SK-N-SH (cell line): ENCODE results near the gene SLC29A1.

ENCODE experiments used
- CHD2 ChIP-seq: fragments of 150-350 bp; IDR thresholded peaks from 2 replicates; pipeline ENCODE4 v1.6.1; 2018; ENCODE audit warnings: low read length; ENCODE audit not compliant: partially characterized antibody
- EP300 ChIP-seq, 2 experiments: IDR thresholded peaks; 2 replicates each; pipeline versions ENCODE4 v1.4.0 to v1.6.1; 2012; ENCODE audit warnings: borderline replicate concordance in 1 of 2, low read depth in 1 of 2, low read length in 1 of 2
- JUND ChIP-seq: IDR thresholded peaks from 2 replicates; pipeline ENCODE4 v1.4.0; 2012
- MXI1 ChIP-seq: IDR thresholded peaks from 2 replicates; pipeline ENCODE4 v1.6.1; 2012; ENCODE audit warnings: mild to moderate bottlenecking, low read depth, low read length, improper control_type of control experiment
- NRF1 ChIP-seq: IDR thresholded peaks from 2 replicates; pipeline ENCODE4 v1.6.1; 2012; ENCODE audit warnings: low read depth, mild to moderate bottlenecking, low read length
- RXRA ChIP-seq: IDR thresholded peaks from 2 replicates; pipeline ENCODE4 v1.4.0; 2012; ENCODE audit warnings: low read depth, mild to moderate bottlenecking, borderline replicate concordance
- TAF1 ChIP-seq: IDR thresholded peaks from 2 replicates; pipeline ENCODE4 v1.6.1; 2012; ENCODE audit warnings: low read depth, mild to moderate bottlenecking, low read length, moderate library complexity, borderline replicate concordance
- TEAD4 ChIP-seq: IDR thresholded peaks from 2 replicates; pipeline ENCODE4 v1.4.0; 2012; ENCODE audit warnings: mild to moderate bottlenecking, borderline replicate concordance; ENCODE audit not compliant: insufficient read depth
- YY1 ChIP-seq: IDR thresholded peaks from 2 replicates; pipeline ENCODE4 v1.4.0; 2012; ENCODE audit warnings: low read depth, mild to moderate bottlenecking
- TF ChIP-seq, protein P1 (sequence below): IDR thresholded peaks from 2 replicates; pipeline ENCODE4 v1.4.0; 2012; ENCODE audit warnings: low read depth, borderline replicate concordance
- TF ChIP-seq, protein P2 (sequence below): fragments of 200-600 bp; sonication (generic); IDR thresholded peaks from 2 replicates; pipeline ENCODE4 v1.6.1; 2017; ENCODE audit warnings: antibody characterized with exemption, mild to moderate bottlenecking, moderate library complexity
- TF ChIP-seq, protein P3 (sequence below): IDR thresholded peaks from 2 replicates; pipeline ENCODE4 v1.6.1; 2012; ENCODE audit warnings: mild to moderate bottlenecking, low read depth, low read length, moderate library complexity
- TF ChIP-seq, protein P4 (sequence below): fragments of 150-350 bp; IDR thresholded peaks from 2 replicates; pipeline ENCODE4 v1.6.1; 2017; ENCODE audit warnings: antibody characterized with exemption, low read length, low read depth, borderline replicate concordance

DNA sequence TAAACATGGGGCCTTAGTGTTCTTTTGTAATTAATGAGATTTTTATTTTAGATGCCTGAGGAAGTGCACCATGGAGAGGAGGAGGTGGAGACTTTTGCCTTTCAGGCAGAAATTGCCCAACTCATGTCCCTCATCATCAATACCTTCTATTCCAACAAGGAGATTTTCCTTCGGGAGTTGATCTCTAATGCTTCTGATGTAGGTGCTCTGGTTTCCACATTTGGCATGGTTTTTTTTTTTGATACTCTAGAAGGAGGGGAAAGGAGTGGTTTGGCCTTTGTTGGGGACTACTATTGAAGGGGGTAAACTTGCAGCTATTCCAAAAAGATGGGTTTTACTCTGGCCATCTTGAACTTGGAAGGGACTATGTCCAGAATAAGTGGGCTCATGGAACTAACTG lies 25.2 kb downstream of the SLC29A1 start:
- TF ChIP-seq, protein P1, sequence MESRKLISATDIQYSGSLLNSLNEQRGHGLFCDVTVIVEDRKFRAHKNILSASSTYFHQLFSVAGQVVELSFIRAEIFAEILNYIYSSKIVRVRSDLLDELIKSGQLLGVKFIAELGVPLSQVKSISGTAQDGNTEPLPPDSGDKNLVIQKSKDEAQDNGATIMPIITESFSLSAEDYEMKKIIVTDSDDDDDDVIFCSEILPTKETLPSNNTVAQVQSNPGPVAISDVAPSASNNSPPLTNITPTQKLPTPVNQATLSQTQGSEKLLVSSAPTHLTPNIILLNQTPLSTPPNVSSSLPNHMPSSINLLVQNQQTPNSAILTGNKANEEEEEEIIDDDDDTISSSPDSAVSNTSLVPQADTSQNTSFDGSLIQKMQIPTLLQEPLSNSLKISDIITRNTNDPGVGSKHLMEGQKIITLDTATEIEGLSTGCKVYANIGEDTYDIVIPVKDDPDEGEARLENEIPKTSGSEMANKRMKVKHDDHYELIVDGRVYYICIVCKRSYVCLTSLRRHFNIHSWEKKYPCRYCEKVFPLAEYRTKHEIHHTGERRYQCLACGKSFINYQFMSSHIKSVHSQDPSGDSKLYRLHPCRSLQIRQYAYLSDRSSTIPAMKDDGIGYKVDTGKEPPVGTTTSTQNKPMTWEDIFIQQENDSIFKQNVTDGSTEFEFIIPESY, result no peak
- no peak for TF ChIP-seq CHD2
- TF ChIP-seq, protein P2, sequence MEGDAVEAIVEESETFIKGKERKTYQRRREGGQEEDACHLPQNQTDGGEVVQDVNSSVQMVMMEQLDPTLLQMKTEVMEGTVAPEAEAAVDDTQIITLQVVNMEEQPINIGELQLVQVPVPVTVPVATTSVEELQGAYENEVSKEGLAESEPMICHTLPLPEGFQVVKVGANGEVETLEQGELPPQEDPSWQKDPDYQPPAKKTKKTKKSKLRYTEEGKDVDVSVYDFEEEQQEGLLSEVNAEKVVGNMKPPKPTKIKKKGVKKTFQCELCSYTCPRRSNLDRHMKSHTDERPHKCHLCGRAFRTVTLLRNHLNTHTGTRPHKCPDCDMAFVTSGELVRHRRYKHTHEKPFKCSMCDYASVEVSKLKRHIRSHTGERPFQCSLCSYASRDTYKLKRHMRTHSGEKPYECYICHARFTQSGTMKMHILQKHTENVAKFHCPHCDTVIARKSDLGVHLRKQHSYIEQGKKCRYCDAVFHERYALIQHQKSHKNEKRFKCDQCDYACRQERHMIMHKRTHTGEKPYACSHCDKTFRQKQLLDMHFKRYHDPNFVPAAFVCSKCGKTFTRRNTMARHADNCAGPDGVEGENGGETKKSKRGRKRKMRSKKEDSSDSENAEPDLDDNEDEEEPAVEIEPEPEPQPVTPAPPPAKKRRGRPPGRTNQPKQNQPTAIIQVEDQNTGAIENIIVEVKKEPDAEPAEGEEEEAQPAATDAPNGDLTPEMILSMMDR, result no peak
- TF ChIP-seq, protein P3, sequence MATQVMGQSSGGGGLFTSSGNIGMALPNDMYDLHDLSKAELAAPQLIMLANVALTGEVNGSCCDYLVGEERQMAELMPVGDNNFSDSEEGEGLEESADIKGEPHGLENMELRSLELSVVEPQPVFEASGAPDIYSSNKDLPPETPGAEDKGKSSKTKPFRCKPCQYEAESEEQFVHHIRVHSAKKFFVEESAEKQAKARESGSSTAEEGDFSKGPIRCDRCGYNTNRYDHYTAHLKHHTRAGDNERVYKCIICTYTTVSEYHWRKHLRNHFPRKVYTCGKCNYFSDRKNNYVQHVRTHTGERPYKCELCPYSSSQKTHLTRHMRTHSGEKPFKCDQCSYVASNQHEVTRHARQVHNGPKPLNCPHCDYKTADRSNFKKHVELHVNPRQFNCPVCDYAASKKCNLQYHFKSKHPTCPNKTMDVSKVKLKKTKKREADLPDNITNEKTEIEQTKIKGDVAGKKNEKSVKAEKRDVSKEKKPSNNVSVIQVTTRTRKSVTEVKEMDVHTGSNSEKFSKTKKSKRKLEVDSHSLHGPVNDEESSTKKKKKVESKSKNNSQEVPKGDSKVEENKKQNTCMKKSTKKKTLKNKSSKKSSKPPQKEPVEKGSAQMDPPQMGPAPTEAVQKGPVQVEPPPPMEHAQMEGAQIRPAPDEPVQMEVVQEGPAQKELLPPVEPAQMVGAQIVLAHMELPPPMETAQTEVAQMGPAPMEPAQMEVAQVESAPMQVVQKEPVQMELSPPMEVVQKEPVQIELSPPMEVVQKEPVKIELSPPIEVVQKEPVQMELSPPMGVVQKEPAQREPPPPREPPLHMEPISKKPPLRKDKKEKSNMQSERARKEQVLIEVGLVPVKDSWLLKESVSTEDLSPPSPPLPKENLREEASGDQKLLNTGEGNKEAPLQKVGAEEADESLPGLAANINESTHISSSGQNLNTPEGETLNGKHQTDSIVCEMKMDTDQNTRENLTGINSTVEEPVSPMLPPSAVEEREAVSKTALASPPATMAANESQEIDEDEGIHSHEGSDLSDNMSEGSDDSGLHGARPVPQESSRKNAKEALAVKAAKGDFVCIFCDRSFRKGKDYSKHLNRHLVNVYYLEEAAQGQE, result no peak
- TF ChIP-seq TEAD4, result no peak
- no peak for TF ChIP-seq NRF1
- TF ChIP-seq TAF1, result no peak
- no peak for TF ChIP-seq YY1
- no peak for TF ChIP-seq EP300 (IDR thresholded peaks at IDR 0.05; ENCODE audit: borderline replicate concordance in 1 of 2, low read depth in 1 of 2, low read length in 1 of 2)
- TF ChIP-seq RXRA, result no peak
- no peak for TF ChIP-seq JUND
- TF ChIP-seq, protein P4, sequence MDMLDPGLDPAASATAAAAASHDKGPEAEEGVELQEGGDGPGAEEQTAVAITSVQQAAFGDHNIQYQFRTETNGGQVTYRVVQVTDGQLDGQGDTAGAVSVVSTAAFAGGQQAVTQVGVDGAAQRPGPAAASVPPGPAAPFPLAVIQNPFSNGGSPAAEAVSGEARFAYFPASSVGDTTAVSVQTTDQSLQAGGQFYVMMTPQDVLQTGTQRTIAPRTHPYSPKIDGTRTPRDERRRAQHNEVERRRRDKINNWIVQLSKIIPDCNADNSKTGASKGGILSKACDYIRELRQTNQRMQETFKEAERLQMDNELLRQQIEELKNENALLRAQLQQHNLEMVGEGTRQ, result no peak
- TF ChIP-seq MXI1, result no peak
